Upper lobe of right lung (tissue), 1 donor: ENCODE data around the gene URB2. TPM values are rescaled to one million over a fixed set of nuclear protein-coding genes. Genes with fewer than 3 reads are reported as not detected.

Experiments used
- ATAC-seq: fragments of 200-7000 bp; cut with Tn5 transposase; one replicate; pipeline ENCODE4 v1.9.1; 2020; ENCODE audit warnings: mild to moderate bottlenecking, moderate library complexity
- DNase-seq: peaks from one replicate; pipeline ENCODE4 v3.0.0-alpha.2; 2020
- H3K27ac ChIP-seq: fragments of 200-600 bp; one replicate; pipeline ENCODE4 v1.8.0; 2022
- H3K27me3 ChIP-seq: fragments of 200-600 bp; one replicate; pipeline ENCODE4 v1.8.0; 2022; ENCODE audit warnings: mild to moderate bottlenecking
- H3K36me3 ChIP-seq: fragments of 200-600 bp; one replicate; pipeline ENCODE4 v1.8.0; 2022
- H3K4me1 ChIP-seq: fragments of 200-600 bp; one replicate; pipeline ENCODE4 v1.8.0; 2022
- H3K4me3 ChIP-seq: fragments of 200-600 bp; one replicate; pipeline ENCODE4 v1.8.0; 2022; ENCODE audit warnings: mild to moderate bottlenecking
- H3K9me3 ChIP-seq: fragments of 200-600 bp; one replicate; pipeline ENCODE4 v1.8.0; 2022
- intact Hi-C: fragments of 100-400 bp; cut with DNase I; formaldehyde crosslinking; loops from one replicate; pipeline ENCODE4 v1.11.0; 2022
- long read RNA-seq: library from polyadenylated mRNA; unstranded; transcript quantifications from one replicate; pipeline ENCODE4 v2.0.0, GENCODE V29; 2021
- total RNA-seq: library from RNA; stranded (reverse); fragmentation: NEBNext Ultra II Directional; extraction: Animal tissue kit (Norgen Biotek cat#: 25700); gene quantifications from one replicate; pipeline ENCODE4 v1.2.1, GENCODE V29; 2021
- TF ChIP-seq, protein P1 (sequence below): fragments of 200-600 bp; IDR thresholded peaks from one replicate; pipeline ENCODE4 v1.8.0; 2022; ENCODE audit warnings: antibody characterized with exemption
- donor health status: DM: no; HTN: yes; CAD: no; lungs with severe emphysema.

URB2 gene
- total RNA-seq: 8.4 TPM
- long read RNA-seq, full-length matches to known transcripts: 8 of 12 reads
- long read RNA-seq, partial matches to known transcripts: 3 of 12 reads
- long read RNA-seq, other reads (novel, unspliced or antisense): 1 of 12 reads

DNA sequence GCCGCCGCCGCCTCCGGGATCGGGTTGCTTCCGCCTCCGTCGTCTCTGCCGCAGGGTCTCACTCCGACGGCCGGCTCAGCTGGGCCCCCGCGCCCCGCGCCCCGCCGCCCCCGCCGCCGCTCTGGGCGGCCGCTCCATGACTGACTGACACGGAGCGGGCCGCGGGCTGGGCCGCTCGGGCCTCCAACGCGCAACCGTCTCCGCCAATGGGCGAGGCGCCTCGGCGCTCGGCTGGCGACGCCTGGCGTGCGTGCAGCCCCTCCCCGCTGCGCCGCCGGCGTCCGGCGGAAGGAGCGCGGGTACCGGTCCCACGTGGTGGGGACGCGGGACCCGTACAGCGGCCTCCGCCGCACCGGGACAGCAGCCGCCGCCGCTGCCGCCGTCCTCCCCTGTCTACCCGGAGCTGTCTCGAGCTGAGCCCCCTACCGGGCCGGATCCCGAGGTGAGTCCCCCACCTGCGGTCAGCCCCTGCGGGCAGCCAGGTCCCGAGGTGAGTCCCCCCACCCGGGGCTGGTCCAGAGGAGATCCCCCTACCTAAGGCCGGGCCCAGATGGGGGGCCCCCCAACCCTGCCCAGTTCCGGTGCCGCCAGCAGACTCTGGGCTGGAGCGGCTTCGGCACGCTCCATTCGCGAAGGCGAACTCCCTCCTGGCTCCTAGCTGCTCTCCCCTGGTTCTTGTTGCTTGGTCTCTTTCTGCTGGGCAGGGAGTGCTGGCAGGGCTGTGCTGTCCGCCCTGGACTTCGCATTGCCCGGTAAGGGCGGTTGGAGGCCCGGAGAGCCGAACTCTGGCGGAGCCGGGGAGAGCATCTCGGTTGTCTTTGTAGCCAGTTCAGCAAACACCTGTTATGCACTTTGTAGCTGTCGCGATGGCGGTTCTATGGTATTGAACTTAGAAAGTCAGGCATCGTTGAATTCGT lies at the start of gene URB2, which contains the start of gene TAF5L:
TSS of gene URB2 (plus strand) at position 333 of the 917 bp plus-strand sequence. CDS start 1,387 bp downstream, outside the sequence.
TSS of gene TAF5L (minus strand) at position 208 of the 917 bp plus-strand sequence. CDS start 11,640 bp downstream, outside the sequence.
- peak; percentile 95 for DNase-seq
- no peaks in the 10 kb centered on the region for H3K36me3 ChIP-seq
- TF ChIP-seq, protein P1, sequence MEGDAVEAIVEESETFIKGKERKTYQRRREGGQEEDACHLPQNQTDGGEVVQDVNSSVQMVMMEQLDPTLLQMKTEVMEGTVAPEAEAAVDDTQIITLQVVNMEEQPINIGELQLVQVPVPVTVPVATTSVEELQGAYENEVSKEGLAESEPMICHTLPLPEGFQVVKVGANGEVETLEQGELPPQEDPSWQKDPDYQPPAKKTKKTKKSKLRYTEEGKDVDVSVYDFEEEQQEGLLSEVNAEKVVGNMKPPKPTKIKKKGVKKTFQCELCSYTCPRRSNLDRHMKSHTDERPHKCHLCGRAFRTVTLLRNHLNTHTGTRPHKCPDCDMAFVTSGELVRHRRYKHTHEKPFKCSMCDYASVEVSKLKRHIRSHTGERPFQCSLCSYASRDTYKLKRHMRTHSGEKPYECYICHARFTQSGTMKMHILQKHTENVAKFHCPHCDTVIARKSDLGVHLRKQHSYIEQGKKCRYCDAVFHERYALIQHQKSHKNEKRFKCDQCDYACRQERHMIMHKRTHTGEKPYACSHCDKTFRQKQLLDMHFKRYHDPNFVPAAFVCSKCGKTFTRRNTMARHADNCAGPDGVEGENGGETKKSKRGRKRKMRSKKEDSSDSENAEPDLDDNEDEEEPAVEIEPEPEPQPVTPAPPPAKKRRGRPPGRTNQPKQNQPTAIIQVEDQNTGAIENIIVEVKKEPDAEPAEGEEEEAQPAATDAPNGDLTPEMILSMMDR: no peak
- intact Hi-C loops: no loop called here
- peak; percentile 98 for ATAC-seq
- no peaks in the 10 kb centered on the region for H3K9me3 ChIP-seq
- H3K27me3 ChIP-seq: no peaks in the 10 kb centered on the region
- peak within 1 kb of the TSS; percentile 75 for H3K27ac ChIP-seq
- H3K4me1 ChIP-seq: peaks cover 31% of the 10 kb centered on the region
- peak within 1 kb of the TSS; percentile 99 for H3K4me3 ChIP-seq

DNA sequence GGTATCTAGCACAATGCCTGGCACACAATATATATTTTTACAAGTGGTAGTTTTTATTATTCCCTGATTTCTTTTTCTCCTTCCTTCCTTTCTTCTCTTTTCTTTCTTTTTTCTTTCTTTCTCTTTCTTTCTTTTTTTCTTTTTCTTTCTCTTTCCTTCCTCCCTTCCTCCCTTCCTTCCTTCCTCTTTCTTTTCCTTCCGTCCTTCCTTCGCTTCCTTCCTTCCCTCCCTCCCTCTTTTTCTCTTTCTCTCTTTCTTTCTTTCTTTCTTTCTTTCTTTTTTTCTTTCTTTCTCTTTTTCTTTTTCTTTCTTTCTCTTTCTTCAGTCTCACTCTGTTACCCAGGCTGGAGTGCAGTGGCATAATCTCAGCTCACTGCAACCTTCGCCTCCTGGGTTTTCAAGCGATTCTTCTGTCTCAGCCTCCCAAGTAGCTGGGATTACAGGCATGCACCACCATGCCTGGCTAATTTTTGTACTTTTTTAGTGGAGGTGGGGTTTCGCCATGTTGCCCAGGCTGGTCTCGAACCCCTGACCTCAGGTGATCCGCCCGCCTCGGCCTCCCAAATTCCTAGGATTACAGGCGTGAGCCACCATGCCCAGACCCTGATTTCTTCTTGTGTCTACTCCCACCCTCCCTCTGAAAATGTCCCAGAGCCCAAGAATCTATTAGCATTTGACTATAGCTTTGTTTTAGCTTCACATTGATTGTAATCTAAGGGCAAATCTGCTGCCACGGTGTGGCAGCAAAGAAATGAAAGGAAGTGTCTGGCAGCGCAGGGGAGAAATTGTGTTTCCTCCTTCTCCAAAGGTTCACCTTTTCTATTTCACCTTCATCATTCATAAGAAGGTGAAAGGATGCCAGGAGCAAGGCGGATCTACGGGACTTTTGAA lies 47.6 kb upstream of the URB2 start:
- H3K27me3 ChIP-seq: no peaks in the 10 kb centered on the region
- intact Hi-C loops: no loop called here
- DNase-seq (no peak), ATAC-seq (no peak)
- H3K9me3 ChIP-seq: no peaks in the 10 kb centered on the region
- H3K4me1 ChIP-seq: peaks cover 27% of the 10 kb centered on the region
- no peak overlapping the region for H3K4me3 ChIP-seq
- H3K27ac ChIP-seq: peak overlapping the region; percentile 37
- TF ChIP-seq, protein P1: no peak
- H3K36me3 ChIP-seq: no peaks in the 10 kb centered on the region

DNA sequence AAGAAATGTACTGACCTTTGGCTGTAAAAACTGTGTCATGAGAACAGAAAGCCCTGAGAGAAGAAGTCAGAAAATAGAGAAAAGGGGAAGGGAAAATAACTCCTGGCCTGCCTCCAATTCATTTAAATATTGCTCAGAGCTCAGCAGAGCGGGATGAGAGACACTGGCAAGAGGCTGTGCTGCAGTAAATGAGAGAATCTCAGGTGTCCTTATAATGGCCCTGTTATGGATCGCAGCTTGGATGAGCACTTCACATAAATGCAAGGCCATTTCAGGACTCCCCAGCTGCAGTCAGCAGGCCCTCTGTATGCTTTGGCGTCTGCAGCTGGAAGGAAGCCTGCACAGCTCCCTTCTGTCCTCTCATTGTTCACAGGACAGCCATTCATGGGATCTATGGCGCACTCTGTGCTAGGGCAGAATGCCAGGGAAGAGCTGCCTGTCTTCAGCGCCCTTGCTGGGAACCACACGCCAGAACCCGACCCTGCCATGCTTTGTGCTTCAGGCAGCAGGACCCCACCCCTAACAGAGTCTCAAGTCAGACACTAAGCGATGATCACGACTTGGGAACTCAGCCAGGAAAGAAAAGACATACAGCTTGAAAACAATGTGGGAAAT lies 46.9 kb upstream of the URB2 start:
- no peaks in the 10 kb centered on the region for H3K9me3 ChIP-seq
- ATAC-seq (peak; percentile 78), DNase-seq (no peak)
- H3K4me3 ChIP-seq: no peak overlapping the region
- intact Hi-C loops: no loop called here
- TF ChIP-seq, protein P1: no peak
- peak overlapping the region; percentile 37 for H3K27ac ChIP-seq
- no peaks in the 10 kb centered on the region for H3K27me3 ChIP-seq
- H3K36me3 ChIP-seq: no peaks in the 10 kb centered on the region
- peaks cover 27% of the 10 kb centered on the region for H3K4me1 ChIP-seq

DNA sequence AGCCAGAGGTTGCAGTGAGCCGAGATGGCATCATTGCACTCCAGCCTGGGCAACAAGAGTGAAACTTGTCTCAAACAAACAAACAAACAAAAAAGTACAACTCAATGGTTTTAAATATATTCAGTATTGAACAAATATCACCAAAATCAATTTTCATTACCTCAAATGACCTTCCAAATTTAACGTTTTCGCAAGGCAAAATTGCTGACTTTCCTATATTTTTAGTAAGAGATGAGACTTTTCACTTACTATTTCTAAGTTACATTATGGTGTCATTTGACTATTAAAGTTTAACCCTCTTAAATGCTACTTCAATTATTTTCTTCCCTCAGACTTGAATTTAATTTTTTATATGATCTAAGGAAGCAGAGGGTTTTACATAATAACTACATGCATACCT lies 44.6 kb upstream of the URB2 start:
- H3K9me3 ChIP-seq: no peaks in the 10 kb centered on the region
- H3K4me1 ChIP-seq: peaks cover 27% of the 10 kb centered on the region
- no peak overlapping the region for H3K4me3 ChIP-seq
- no peaks in the 10 kb centered on the region for H3K27me3 ChIP-seq
- no peaks in the 10 kb centered on the region for H3K36me3 ChIP-seq
- TF ChIP-seq, protein P1: no peak
- no peak for ATAC-seq
- intact Hi-C loops: no loop called here
- no peak overlapping the region for H3K27ac ChIP-seq
- DNase-seq: no peak
